Psoas muscle (tissue), 8 donors: Measurements from ENCODE around the gene SH3RF3. TPM values are rescaled to one million over a fixed set of nuclear protein-coding genes. Genes with fewer than 3 reads are reported as not detected.
"Not testable (repeated sequence)": the region's sequence is repeated elsewhere in the genome, so short reads cannot be mapped to it uniquely, and the experiment has no call there.

Experiments
- ATAC-seq, 4 donors: fragments of 200-7000 bp; cut with Tn5 transposase; one replicate each; pipeline ENCODE4 v1.9.1; 2020; ENCODE audit warnings: moderate library complexity in 3 of 4, mild to moderate bottlenecking in 2 of 4
- DNase-seq, 2 donors: peaks; one replicate each; pipeline ENCODE4 v3.0.0-alpha.2; 2020
- H3K27ac ChIP-seq: fragments of 200-600 bp; one replicate; pipeline ENCODE4 v1.8.0; 2022
- H3K27me3 ChIP-seq, 3 donors: fragments of 200-600 bp in 1 of 3; one replicate each; pipeline versions ENCODE4 v1.6.1 to v1.8.0; 2013 to 2022; ENCODE audit warnings: low read length in 2 of 3, mild to moderate bottlenecking in 2 of 3, moderate library complexity in 1 of 3; ENCODE audit not compliant: insufficient read depth in 3 of 3
- H3K36me3 ChIP-seq, 2 donors: fragments of 200-600 bp in 1 of 2; one replicate each; pipeline versions ENCODE4 v1.6.1 to v1.8.0; 2013 to 2022; ENCODE audit warnings: low read depth in 1 of 2, mild to moderate bottlenecking in 1 of 2, moderate library complexity in 1 of 2; ENCODE audit not compliant: insufficient read depth in 1 of 2
- H3K4me1 ChIP-seq: fragments of 200-600 bp; one replicate; pipeline ENCODE4 v1.8.0; 2022
- H3K4me3 ChIP-seq: fragments of 200-600 bp; one replicate; pipeline ENCODE4 v1.8.0; 2022; ENCODE audit warnings: mild to moderate bottlenecking
- H3K9me3 ChIP-seq: fragments of 200-600 bp; one replicate; pipeline ENCODE4 v1.8.0; 2022
- WGBS, 3 donors: extraction: QIAGEN DNeasy Blood & Tissue Kit; methylation state at CpG; one replicate each; pipeline versions ENCODE4 v1.1.6 to v1.1.7; 2013; 5-methylcytosine and 5-hydroxymethylcytosine counted together
- intact Hi-C, 2 donors: fragments of 100-400 bp; cut with DNase I; formaldehyde crosslinking; loops; one replicate each; pipeline versions ENCODE4 v1.11.0 to v1.14.2; 2022
- polyA plus RNA-seq, 3 donors: library from polyadenylated mRNA; stranded (reverse); fragments of 200-250 nt; gene quantifications; one replicate each; pipeline ENCODE4 v1.2.3, GENCODE V29; 2013
- total RNA-seq, 4 donors: library from RNA; stranded (reverse); fragmentation: NEBNext Ultra II Directional in 2 of 4; extraction: Animal tissue kit (Norgen Biotek cat#: 25700) in 2 of 4; gene quantifications; one replicate each; pipeline versions ENCODE4 v1.2.1 to v1.2.4, GENCODE V29; 2021 to 2023
- TF ChIP-seq, protein P1 (sequence below): fragments of 200-600 bp; IDR thresholded peaks from one replicate; pipeline ENCODE4 v1.8.0; 2022; ENCODE audit warnings: antibody characterized with exemption
- donor health status: healthy with polysubstance abuse.
- donor health status: DM: no; HTN: no; CAD: no; lungs with moderate emphysema.
- donor health status: Bipolar disorder and iron deficiency.
- donor health status: healthy.
- donor health status: DM: yes; HTN: yes; CAD: no.
- donor health status: DM: no; HTN: no; CAD: no.
- donor health status: DM: no; HTN: no; CAD: no.
- donor health status: DM: yes; HTN: yes; CAD: no.

SH3RF3 gene
- total and polyA plus RNA-seq, 7 donors = 4.6 to 27.0 (median 9.0) TPM

DNA sequence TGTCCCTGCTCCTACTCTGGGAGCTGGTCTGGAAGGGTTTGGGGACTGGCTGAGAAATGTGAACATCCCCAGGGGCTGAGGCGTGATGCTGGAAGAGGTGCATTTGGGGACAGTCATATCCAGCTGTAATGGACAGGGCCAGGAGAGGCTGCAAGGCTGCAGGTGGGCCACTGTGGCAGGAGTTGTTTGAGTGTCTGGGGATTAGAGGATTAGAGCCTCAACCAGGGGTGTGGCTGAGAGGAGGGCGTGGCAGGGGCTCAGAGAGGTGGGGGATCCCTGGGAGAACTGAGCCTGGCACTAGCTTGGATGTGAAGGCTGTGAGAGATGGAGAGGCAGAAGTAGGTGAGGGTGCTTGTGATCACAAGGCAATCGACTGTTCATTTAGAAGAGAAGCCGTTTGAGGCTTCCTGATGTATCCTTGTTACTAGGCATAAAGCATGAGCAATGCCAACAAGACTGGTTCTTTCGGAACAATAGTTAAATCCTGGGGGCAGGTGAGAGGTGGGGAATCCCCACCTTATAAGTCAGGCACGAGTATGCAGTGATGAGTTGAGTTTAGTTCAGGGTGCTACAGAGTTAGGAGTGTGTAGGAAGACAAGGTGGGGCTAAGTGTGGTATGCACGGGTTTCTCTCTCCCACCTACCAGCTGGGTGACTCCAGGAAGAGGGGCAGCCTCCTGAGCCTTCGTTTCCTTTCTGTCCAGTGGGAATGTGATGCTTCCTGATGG is 31.9 kb downstream of the SH3RF3 start:
- H3K27me3 ChIP-seq = no peaks in the 10 kb centered on the region
- TF ChIP-seq, protein P1, sequence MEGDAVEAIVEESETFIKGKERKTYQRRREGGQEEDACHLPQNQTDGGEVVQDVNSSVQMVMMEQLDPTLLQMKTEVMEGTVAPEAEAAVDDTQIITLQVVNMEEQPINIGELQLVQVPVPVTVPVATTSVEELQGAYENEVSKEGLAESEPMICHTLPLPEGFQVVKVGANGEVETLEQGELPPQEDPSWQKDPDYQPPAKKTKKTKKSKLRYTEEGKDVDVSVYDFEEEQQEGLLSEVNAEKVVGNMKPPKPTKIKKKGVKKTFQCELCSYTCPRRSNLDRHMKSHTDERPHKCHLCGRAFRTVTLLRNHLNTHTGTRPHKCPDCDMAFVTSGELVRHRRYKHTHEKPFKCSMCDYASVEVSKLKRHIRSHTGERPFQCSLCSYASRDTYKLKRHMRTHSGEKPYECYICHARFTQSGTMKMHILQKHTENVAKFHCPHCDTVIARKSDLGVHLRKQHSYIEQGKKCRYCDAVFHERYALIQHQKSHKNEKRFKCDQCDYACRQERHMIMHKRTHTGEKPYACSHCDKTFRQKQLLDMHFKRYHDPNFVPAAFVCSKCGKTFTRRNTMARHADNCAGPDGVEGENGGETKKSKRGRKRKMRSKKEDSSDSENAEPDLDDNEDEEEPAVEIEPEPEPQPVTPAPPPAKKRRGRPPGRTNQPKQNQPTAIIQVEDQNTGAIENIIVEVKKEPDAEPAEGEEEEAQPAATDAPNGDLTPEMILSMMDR = no peak
- H3K4me3 ChIP-seq = no peak overlapping the region
- no peak for DNase-seq
- ATAC-seq = no peak
- H3K36me3 ChIP-seq = no peaks in the 10 kb centered on the region
- H3K4me1 ChIP-seq = peaks cover 37% of the 10 kb centered on the region
- intact Hi-C loops = no loop called here
- 82 to 86% (median 83%) methylated on average over 8 of the region's 8 CpGs for WGBS, 3 donors
- H3K9me3 ChIP-seq = no peaks in the 10 kb centered on the region
- H3K27ac ChIP-seq = no peak overlapping the region

DNA sequence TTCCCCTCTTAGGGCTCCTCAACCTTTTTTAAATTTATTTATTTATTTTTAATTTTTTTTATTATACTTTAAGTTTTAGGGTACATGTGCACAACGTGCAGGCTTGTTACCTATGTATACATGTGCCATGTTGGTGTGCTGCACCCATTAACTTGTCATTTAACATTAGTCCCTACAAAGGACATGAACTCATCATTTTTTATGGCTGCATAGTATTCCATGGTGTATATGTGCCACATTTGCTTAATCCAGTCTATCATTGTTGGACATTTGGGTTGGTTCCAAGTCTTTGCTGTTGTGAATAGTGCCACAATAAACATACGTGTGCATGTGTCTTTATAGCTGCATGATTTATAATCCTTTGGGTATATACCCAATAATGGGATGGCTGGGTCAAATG is 33.4 kb downstream of the SH3RF3 start:
- WGBS, 3 donors = 87 to 89% (median 88%) methylated on average over 2 of the region's 2 CpGs
- H3K27ac ChIP-seq, intact Hi-C loops, DNase-seq, H3K4me3 ChIP-seq, H3K27me3 ChIP-seq, H3K36me3 ChIP-seq, ATAC-seq, H3K9me3 ChIP-seq: not testable (repeated sequence)
- peaks cover 28% of the 10 kb centered on the region for H3K4me1 ChIP-seq

- no peaks in the 10 kb centered on the region for H3K36me3 ChIP-seq
- peaks cover 28% of the 10 kb centered on the region for H3K4me1 ChIP-seq
- H3K4me3 ChIP-seq = no peak overlapping the region
- DNase-seq (peak; percentile 68 to 82), ATAC-seq (peak; percentile 90 to 94 (median 93))
- H3K27me3 ChIP-seq = no peaks in the 10 kb centered on the region
- intact Hi-C loops = no loop called here
- no peaks in the 10 kb centered on the region for H3K9me3 ChIP-seq
- 17 to 22% (median 21%) methylated on average over 7 of the region's 7 CpGs for WGBS, 3 donors
- peak overlapping the region; percentile 53 for H3K27ac ChIP-seq
- TF ChIP-seq, protein P1 = no peak
Measured at GRCh38 chr2:109162999-109163398, 34.0 kb downstream of the SH3RF3 start.

GRCh38 chr2:109164311-109164710 is 35.3 kb downstream of the SH3RF3 start:
- ATAC-seq (no peak), DNase-seq (no peak)
- TF ChIP-seq, protein P1 = no peak
- WGBS, 3 donors = 31 to 45% (median 37%) methylated on average over 1 of the region's 1 CpG
- intact Hi-C loops = no loop called here
- no peaks in the 10 kb centered on the region for H3K27me3 ChIP-seq
- H3K4me1 ChIP-seq = peaks cover 40% of the 10 kb centered on the region
- H3K27ac ChIP-seq = peak overlapping the region; percentile 55
- H3K9me3 ChIP-seq = no peaks in the 10 kb centered on the region
- no peaks in the 10 kb centered on the region for H3K36me3 ChIP-seq
- no peak overlapping the region for H3K4me3 ChIP-seq

- Histone ChIP-seq H3K27me3 (no peaks in the 10 kb centered on the region), H3K4me3 (no peak overlapping the region), H3K4me1 (peaks cover 44% of the 10 kb centered on the region), H3K36me3 (no peaks in the 10 kb centered on the region), H3K27ac (peak overlapping the region; percentile 55), H3K9me3 (no peaks in the 10 kb centered on the region)
- TF ChIP-seq, protein P1 = no peak
- ATAC-seq (no peak), DNase-seq (peak in 1 of 2 donors; percentile 44)
- intact Hi-C loops = loop anchor here in 1 of 2 donors (5.0 kb wide), 1 partner anchor 32 kb away; no protein-coding TSS in a partner anchor
- WGBS, 3 donors = 13 to 43% (median 20%) methylated on average over 3 of the region's 3 CpGs
Measured at GRCh38 chr2:109164739-109165221, 35.8 kb downstream of the SH3RF3 start.
